Measurements from ENCODE around the gene APBB1IP. TPM values are rescaled to one million over a fixed set of nuclear protein-coding genes. Genes with fewer than 3 reads are reported as not detected.

The APBB1IP gene
- polyA plus RNA-seq, 3 donors, result 24.6 to 78.7 (median 45.4) TPM

- Histone ChIP-seq H4K20me1 (ENCODE audit: insufficient read depth, low read length) (peaks cover 66% of the 10 kb centered on the region), H3K9ac (ENCODE audit: insufficient read depth, low read length, poor library complexity, severe bottlenecking) (no peak overlapping the region), H3K4me3 (replicated peaks in 1 of 3; ENCODE audit: low read depth in 2 of 3, low read length in 3 of 3) (no peak overlapping the region), H3K4me1 (ENCODE audit: control insufficient read depth in 1 of 2, insufficient read depth in 2 of 2, low read length in 2 of 2) (peaks cover 55 to 68% of the 10 kb centered on the region in 2 donors), H2AFZ (ENCODE audit: insufficient read depth, low read depth, low read length, poor library complexity, severe bottlenecking) (no peak overlapping the region), H3K27ac (ENCODE audit: low read depth in 1 of 2, low read length in 2 of 2) (peak overlapping the region; percentile 42 to 62), H3K79me2 (ENCODE audit: insufficient read depth, low read length) (peaks cover 89% of the 10 kb centered on the region), H3K9me3 (replicated peaks in 1 of 2; ENCODE audit: control insufficient read depth in 1 of 2, insufficient read depth in 1 of 2, low read length in 2 of 2) (no peaks in the 10 kb centered on the region), H3K27me3 (ENCODE audit: control insufficient read depth in 2 of 2, insufficient read depth in 2 of 2, low read length in 2 of 2) (no peaks in the 10 kb centered on the region), H3K36me3 (replicated peaks in 1 of 2; ENCODE audit: control insufficient read depth in 1 of 2, insufficient read depth in 2 of 2, low read length in 2 of 2) (peaks cover 6 to 9% of the 10 kb centered on the region in 2 donors), H3K4me2 (replicated peaks; ENCODE audit: extremely low read depth, low read length, poor library complexity, severe bottlenecking) (no peak overlapping the region)
- intact Hi-C loops (cut with micrococcal nuclease), result no loop called here
- Mint-ChIP-seq H3K4me3 (no peak overlapping the region), H3K9me3 (no peaks in the 10 kb centered on the region), H3K27ac (peak overlapping the region; percentile 69 to 91 (median 89)), H3K36me3 (peaks cover 29 to 42% of the 10 kb centered on the region in 2 donors), H3K4me1 (peaks cover 67% of the 10 kb centered on the region), H3K27me3 (ENCODE audit: low read depth in 3 of 3) (no peaks in the 10 kb centered on the region)
- DNase-seq, result no peak
- no peak for TF ChIP-seq CTCF (IDR thresholded peaks at IDR 0.05)
- WGBS (ENCODE audit: insufficient coverage), result 96% methylated on average over 8 of the region's 10 CpGs
These were observed 39.9 kb downstream of the APBB1IP start for GRCh38 chr10:26478061-26478460.

- Mint-ChIP-seq H3K9me3 (no peaks in the 10 kb centered on the region), H3K27me3 (ENCODE audit: low read depth in 3 of 3) (no peaks in the 10 kb centered on the region), H3K4me3 (peak overlapping the region; percentile 37 to 74), H3K36me3 (peaks cover 31 to 42% of the 10 kb centered on the region in 2 donors), H3K4me1 (peaks cover 62% of the 10 kb centered on the region), H3K27ac (peak overlapping the region; percentile 89 to 98 (median 96))
- no peak overlapping the region for H2AFZ ChIP-seq (ENCODE audit: insufficient read depth, low read depth, low read length, poor library complexity, severe bottlenecking)
- peak overlapping the region; percentile 76 to 86 for H3K27ac ChIP-seq (ENCODE audit: low read depth in 1 of 2, low read length in 2 of 2)
- H3K79me2 ChIP-seq (ENCODE audit: insufficient read depth, low read length), result peaks cover 89% of the 10 kb centered on the region
- H3K9ac ChIP-seq (ENCODE audit: insufficient read depth, low read length, poor library complexity, severe bottlenecking), result peak overlapping the region; percentile 32
- WGBS (ENCODE audit: insufficient coverage), result 68% methylated on average over 4 of the region's 6 CpGs
- H3K4me1 ChIP-seq (ENCODE audit: control insufficient read depth in 1 of 2, insufficient read depth in 2 of 2, low read length in 2 of 2), result peaks cover 52 to 68% of the 10 kb centered on the region in 2 donors
- peak overlapping the region; percentile 70 for H3K4me2 ChIP-seq (replicated peaks; ENCODE audit: extremely low read depth, low read length, poor library complexity, severe bottlenecking)
- H3K9me3 ChIP-seq (replicated peaks in 1 of 2; ENCODE audit: control insufficient read depth in 1 of 2, insufficient read depth in 1 of 2, low read length in 2 of 2), result no peaks in the 10 kb centered on the region
- peak; percentile 44 to 65 (median 51) for DNase-seq
- peaks cover 55% of the 10 kb centered on the region for H4K20me1 ChIP-seq (ENCODE audit: insufficient read depth, low read length)
- peaks cover 6 to 9% of the 10 kb centered on the region in 2 donors for H3K36me3 ChIP-seq (replicated peaks in 1 of 2; ENCODE audit: control insufficient read depth in 1 of 2, insufficient read depth in 2 of 2, low read length in 2 of 2)
- H3K4me3 ChIP-seq (replicated peaks in 1 of 3; ENCODE audit: low read depth in 2 of 3, low read length in 3 of 3), result peak overlapping the region in 1 of 3 experiments; percentile 63
- TF ChIP-seq CTCF (IDR thresholded peaks at IDR 0.05), result no peak
- intact Hi-C loops (cut with micrococcal nuclease), result loop anchor here in 1 of 2 donors (5.0 kb wide), 1 partner anchor 43 kb away; the partner anchor contains the start of gene APBB1IP
- H3K27me3 ChIP-seq (ENCODE audit: control insufficient read depth in 2 of 2, insufficient read depth in 2 of 2, low read length in 2 of 2), result no peaks in the 10 kb centered on the region
These were observed 41.8 kb downstream of the APBB1IP start for GRCh38 chr10:26479766-26480492.

Data from CD14-positive monocyte (primary cell).